HL-60 (cell line): ENCODE results near the gene NRXN3.

Experiments
- GABPA ChIP-seq: IDR thresholded peaks from 2 replicates; pipeline ENCODE4 v1.6.1; 2012; ENCODE audit warnings: low read depth
- TF ChIP-seq, protein P1 (sequence below): IDR thresholded peaks from one replicate; pipeline ENCODE4 v1.5.1; 2011; ENCODE audit warnings: low read length, control low read depth, inconsistent platforms; ENCODE audit not compliant: insufficient read depth

GRCh38 chr14:79417961-79418360, 1247.8 kb downstream of the NRXN3 start:
- TF ChIP-seq GABPA, result no peak
- TF ChIP-seq, protein P1, sequence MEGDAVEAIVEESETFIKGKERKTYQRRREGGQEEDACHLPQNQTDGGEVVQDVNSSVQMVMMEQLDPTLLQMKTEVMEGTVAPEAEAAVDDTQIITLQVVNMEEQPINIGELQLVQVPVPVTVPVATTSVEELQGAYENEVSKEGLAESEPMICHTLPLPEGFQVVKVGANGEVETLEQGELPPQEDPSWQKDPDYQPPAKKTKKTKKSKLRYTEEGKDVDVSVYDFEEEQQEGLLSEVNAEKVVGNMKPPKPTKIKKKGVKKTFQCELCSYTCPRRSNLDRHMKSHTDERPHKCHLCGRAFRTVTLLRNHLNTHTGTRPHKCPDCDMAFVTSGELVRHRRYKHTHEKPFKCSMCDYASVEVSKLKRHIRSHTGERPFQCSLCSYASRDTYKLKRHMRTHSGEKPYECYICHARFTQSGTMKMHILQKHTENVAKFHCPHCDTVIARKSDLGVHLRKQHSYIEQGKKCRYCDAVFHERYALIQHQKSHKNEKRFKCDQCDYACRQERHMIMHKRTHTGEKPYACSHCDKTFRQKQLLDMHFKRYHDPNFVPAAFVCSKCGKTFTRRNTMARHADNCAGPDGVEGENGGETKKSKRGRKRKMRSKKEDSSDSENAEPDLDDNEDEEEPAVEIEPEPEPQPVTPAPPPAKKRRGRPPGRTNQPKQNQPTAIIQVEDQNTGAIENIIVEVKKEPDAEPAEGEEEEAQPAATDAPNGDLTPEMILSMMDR, result no peak
